ENCODE results near the gene CCL25.

DNA sequence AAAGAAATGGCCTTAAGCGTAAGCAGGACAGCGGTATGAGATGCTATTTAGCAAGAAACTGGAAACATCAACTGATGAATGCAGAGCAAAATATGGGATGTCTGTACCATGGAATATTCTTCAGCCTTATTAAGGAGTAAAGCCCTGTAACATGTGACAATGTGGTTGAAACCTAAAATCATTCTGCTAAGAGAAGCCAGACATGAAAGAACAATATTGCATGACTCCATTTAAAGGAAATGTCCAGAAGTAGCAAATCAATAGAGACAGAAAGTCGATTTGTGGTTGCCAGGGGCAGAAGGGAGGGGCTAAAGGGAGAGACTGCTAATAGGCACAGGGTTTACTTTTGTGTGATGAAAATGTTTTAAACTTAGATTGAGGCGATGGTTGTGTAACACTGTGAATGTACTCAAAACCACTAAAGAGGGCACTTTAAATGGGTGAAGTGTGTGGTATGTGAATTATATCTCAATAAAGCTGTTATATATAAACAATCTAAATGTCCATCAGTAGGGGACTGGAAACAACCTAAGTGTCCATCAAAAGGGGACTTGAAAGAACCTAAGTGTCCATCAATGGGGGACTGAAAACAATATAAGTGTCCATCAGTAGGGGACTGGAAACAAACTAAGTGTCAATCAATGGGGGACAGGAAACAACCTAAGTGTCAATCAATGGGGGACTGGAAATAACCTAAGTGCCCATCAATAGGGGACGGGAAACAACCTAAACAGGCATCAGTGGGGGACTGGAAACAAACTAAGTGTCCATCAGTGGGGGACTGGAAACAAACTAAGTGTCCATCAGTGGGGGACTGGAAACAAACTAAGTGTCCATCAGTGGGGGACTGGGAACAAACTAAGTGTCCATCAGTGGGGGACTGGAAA is 45.4 kb downstream of the CCL25 start:
- TF ChIP-seq SIN3A (IDR thresholded peaks at IDR 0.05; ENCODE audit: low read depth), result no peak
- TF ChIP-seq SRF (IDR thresholded peaks at IDR 0.05; ENCODE audit: low read depth), result no peak
- TF ChIP-seq, protein P1, sequence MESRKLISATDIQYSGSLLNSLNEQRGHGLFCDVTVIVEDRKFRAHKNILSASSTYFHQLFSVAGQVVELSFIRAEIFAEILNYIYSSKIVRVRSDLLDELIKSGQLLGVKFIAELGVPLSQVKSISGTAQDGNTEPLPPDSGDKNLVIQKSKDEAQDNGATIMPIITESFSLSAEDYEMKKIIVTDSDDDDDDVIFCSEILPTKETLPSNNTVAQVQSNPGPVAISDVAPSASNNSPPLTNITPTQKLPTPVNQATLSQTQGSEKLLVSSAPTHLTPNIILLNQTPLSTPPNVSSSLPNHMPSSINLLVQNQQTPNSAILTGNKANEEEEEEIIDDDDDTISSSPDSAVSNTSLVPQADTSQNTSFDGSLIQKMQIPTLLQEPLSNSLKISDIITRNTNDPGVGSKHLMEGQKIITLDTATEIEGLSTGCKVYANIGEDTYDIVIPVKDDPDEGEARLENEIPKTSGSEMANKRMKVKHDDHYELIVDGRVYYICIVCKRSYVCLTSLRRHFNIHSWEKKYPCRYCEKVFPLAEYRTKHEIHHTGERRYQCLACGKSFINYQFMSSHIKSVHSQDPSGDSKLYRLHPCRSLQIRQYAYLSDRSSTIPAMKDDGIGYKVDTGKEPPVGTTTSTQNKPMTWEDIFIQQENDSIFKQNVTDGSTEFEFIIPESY (IDR thresholded peaks at IDR 0.05; ENCODE audit: extremely low read depth, insufficient replicate concordance, low read length), result no peak

All from HCT116 (cell line).